Endothelial cell of hepatic sinusoid (primary cell): ENCODE measurements around the gene FYCO1.
"Not testable (repeated sequence)": the region's sequence is repeated elsewhere in the genome, so short reads cannot be mapped to it uniquely, and the experiment has no call there.

Source experiments
- in situ Hi-C: cut with HindIII; loops from 2 replicates; pipeline ENCODE4 v1.10.0; 2017; ENCODE audit warnings: low sequenced_read_pairs

The FYCO1 gene

DNA sequence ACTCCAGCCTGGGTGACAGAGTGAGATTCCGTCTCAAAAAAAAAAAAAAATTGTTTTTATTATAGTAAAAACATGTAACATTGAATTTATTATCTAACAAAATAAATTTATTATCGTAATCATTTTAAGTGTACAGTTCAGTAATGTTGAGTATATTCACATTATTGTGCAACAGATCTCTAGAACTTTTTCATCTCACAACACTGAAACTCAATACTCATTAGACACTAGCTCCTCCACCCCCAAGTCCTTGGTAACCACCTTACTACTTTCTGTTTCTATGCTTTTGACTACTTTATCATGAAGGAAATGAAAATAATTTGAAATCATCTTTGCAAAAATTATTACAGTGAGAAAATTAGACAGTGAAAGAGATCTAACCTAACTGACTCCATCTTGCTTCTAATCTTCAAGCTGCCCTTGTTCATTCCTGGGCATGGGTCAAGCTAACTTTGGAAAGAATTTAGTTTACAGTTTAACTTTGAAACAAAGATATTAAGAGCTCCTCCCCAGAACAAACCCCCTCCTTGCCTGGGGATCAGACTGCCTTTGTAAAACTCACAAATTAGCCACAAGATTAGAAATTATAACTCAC is 15.0 kb upstream of the FYCO1 start:
- in situ Hi-C loops, result no loop called here

DNA sequence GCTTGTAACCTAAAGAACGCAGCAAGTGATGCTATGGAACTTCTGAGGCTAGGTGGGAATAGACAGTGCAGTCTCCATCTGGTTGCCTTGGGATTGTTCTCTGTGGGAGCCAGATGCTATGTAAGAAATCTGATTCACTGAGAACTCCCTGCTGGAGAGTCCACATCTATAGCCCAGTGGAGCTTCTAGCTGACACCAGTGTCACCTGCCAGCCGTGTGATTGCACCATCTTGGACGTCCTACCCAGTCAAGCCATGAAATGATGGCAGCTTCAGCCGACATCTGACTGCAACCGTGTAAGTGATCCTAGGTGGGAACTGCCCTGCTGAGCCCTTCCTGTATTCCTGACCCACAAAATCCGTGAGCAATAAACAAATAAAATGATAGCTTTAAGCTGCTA is 12.4 kb upstream of the FYCO1 start:
- in situ Hi-C loops, result no loop called here

DNA sequence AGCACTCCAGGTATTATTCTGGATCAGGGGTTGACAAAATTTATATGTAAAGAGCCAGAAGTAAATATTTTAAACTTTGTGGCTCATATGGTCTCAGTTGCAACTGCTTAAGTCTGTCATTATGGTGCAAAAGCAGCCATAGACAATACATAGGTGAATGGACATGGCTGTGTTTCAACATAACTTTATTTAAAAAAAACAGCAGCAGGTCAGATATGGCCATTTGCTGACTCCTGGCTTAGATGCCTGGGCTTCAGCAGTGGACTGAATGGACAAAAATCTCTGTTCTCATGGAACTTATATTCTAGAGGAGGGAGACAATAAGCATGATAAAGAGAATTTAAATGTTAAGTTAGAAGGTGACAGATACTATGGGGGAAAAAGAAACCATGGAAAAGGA is 11.7 kb upstream of the FYCO1 start:
- in situ Hi-C loops, result no loop called here

DNA sequence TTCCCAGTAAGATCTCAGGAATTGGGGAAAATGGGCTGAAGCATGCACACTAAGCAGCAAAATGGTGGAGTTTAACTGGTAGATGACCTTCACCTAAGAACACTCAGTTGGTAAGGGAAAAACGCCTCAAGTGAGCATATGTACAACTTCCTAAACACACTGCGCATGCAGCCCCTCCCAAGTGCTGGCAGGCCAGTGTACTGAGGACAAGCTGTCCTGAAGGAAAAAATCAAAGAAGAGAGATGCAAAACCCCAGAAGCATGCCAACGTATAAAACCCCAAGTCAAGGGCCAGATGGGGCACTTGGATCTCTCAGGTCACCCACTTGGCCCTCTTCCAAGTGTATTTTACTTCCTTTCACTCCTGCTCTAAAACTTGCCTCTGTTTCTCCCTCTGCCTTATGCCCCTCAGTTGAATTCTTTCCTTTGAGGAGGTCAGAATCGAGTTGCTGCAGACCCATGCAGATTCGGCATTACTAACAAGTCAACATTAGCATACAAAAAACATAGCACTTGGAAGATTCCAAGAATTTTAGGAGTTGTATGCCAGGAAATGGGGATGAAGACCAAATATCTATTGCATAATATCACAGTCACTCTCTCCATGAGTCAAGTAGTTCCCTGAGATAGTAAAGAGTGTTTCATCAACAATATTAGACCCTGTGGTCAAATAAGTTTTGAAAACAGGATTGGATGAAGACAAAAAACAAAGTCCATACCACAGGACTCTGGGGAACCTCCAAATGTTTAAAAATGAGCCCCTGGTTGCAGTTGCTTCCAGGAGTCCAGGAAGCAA is 10.8 kb upstream of the FYCO1 start:
- in situ Hi-C loops, result no loop called here

DNA sequence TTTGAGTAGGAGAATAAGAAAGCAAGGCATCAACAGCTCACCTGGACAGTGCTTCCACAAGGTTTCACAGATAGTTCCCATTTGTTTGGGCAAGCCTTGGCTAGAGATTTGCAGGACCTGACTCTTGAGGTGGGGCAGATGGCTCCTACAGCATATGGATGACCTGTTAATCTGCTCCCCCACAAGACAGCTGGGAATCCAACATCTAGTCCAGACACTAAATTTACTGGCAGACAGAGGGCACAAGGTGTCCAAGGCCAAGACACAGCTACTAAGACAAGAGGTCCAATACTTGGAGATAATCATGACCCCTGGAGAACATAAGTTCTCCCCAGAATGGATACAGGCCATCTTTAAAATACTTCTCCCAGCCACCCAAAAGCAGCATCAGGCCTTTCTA is 8.1 kb upstream of the FYCO1 start:
- in situ Hi-C loops, result not testable (repeated sequence)

DNA sequence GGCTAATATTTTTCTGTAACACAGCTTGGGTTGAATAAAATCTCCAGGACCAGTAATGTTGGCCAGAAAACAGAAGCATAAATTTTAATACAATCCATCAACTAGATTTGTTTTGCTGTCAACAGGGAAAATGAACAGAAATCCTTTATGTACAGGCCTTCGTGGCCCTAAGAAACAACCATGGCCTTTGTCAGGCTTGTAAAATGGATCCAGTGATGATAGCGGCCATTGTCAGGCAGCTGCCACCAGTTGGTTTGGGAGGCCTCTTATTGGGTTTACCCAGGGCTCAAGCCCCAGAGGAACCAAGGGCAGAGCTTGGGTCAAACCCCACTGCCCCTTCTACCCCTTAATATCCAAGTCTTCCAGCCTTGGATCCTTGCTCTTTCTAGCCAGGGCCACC is 5.6 kb upstream of the FYCO1 start:
- in situ Hi-C loops, result no loop called here

DNA sequence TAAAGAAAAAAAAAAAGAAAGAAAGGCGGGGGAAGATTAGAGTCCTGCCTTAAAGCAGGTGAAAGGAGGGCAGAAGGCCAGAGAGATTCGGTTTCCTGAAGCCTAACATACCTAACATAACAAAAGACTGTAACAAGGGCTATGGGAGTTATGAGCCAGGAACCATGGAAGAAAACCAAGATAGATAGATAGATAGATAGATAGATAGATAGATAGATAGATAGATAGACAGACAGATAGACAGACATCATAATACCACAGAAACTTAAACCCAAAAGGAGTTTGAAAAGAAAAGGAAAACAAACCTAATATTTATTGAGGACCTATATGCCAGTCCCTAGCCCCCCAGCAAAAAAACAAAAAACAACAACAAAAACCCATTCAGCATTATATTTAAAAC is 2.3 kb upstream of the FYCO1 start:
- in situ Hi-C loops, result no loop called here

DNA sequence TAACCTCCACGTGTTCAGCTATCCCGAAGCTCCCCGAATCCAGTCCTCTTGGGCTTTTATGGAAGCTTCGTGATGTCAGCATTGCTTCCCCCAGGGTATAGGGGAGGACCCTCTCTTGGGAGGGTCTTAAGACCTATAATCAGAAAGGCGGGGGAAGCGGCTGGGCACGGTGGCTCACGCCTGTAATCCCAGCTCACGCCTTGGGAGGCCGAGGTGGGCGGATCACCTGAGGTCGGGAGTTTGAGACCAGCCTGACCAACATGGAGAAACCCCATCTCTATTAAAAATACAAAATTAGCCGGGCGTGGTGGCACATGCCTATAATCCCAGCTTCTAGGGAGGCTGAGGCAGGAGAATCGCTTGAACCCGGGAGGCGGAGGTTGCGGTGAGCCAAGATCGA is 1.9 kb upstream of the FYCO1 start:
- in situ Hi-C loops, result not testable (repeated sequence)

DNA sequence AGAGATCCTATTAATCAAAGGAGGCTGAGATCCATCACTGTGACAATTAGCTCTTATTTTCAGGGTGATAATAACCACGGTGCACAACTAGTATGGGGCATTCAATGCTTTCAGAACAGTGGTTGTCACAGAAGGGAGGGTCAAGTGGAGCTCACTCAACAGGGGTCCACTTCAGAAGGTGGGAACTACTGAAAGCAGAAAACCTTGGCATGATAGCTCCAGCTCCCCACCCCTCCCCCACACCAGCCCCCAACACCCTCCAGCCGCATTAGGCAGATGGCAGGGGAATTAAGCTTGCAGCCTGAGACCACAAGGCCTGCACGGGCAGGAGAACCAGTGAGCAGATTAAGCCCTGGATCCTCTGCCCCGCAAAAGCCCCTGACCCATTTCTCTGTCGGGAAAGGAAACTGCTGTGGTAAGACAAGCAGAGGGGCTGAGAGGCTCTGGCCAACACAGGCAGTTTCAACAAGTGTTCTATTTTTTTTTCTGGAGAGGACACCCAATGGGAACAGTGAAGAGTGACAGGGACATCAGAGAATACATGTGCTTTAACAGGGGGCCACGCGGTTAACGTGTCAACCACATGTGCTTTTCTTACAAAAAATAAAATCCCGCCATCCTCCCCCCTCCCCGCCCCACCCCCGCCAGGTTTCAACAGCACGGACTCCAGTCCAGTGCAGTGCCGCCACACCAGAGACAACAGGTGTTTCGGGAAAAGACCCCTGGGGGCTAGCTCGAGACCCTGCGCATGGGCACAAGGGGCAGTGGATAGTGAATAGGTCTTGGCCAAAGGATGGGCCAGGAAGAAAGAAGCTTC is 997 bp downstream of the FYCO1 start:
- in situ Hi-C loops, result no loop called here

DNA sequence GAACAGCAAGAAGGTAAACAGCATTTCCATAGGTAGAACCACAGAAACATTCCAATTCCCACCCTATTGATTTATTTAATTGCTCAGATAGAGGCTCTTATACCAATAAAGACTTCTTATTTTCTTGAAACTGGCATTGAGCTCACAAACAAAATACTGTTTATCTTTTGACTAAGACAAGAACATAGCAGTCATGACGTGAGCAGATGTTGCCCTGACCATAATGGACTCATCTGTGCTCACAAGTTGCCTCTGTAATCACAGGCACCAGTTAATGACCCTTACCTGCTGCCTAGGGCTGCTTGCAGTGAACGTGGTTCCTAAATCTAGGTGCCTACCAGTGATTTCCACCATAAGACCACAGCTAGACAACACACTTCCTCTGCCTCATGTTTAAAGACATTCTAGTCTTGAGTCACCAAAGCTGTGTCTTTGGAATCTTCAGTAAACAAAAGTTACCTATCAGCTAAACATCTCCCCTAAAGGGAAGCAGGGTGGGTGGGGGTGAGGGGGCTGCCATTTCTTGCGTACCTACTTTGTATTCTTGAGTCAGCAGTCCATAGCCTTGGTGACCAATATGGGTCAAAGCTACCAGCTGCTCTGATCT is 2.1 kb downstream of the FYCO1 start:
- in situ Hi-C loops, result no loop called here

DNA sequence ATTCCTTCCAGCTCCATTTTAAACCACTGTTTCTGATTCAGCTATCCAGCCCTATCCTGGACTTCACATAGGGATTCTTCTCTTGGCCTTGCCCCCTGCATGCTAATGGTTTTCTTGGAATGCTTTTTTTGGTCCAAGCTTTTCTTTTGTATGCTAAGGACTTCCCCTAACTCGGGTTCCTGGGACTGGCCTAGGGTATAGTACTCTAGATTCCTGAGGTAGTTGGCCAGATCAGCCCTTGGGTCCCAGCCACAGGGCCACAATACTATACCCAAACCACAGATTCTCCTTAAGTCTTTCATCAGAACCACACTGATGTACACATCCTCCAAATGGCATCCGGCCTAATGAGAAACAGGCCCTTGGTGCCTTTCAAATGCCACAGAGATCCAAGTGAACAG is 2.8 kb downstream of the FYCO1 start:
- in situ Hi-C loops, result no loop called here

DNA sequence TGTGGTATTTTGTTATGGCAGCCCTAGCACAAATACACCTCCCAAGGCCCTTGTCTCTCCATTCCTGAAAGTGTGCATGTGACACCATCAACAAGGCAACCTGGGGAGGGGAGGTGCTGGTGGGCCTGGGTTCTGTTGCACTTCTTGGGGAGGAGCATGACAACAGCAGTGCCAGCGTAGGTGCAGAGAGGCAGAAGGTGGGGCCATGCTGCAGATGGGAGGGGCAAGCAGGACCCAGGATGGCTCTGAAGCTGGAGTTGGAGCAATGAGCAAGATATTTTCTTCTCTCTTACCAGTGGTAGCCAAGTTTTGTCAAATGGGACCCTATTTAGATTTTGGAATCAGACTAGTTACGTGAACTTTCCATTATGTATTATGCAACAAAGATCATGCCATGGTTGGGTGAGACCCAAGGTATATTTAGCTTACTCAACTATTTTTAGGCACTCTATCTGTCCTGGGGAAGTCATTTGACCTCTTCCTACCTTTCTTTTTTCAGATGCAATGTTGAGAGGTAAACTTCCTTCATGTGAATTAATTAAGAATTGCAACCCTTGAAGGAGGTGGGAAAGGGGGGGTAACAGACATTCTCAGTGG is 3.4 kb downstream of the FYCO1 start:
- in situ Hi-C loops, result no loop called here

DNA sequence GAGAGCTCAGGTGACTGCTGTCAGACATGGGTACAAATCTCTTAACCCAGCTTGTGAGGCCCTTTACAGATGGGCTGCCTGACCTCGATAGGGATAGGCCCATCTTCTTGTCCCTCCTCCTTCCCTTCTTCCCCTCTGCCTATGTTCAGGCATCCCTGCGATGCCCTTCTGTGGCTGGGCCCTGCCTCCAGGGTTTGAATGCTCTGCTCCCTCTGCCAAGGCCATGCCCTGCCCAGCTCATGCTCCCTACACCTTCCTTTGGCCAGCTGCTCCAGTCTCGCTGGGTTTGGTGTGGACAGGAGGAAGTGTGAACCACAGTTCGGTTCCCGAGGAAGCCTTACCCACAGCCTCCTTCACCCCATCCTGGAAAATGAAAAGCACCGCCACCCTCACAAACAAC is 4.3 kb downstream of the FYCO1 start:
- in situ Hi-C loops, result no loop called here

DNA sequence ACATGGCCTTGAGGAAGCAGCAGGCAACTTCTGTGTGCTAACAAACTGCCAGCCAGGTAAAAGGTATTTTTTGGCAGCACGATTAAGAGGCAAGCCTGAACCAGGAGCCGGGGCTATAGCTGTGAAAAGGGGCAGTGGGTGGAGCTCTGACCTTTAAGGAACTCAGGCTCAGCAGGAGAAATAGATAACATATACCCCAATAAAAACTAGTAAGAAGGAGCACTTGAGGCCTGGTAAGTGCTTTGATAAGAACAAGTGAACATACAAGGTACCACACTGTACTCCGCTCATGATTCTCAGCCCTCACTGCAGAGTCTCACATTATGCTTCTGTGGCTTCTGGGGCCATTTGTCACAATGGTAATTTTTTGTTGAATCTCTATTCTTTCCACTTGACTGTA is 5.4 kb downstream of the FYCO1 start:
- in situ Hi-C loops, result no loop called here

DNA sequence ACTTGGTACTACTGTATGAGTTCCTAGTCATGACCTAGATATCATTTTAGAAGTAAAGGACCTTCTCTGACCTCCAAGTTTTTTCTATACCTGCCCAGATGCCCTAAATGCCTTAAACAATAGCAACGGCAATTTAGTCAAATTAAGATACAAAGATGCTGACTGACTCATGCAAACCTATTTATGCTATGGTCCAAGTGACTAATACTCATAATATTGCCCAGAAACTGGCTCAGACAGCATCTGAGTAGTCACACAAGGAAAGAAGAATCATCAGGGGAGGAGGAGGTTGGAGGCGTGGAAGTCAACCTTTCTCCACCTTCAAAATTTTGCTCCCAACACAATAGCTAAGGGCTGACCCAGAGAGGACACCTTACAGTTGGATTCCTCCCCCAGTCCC is 6.8 kb downstream of the FYCO1 start:
- in situ Hi-C loops, result no loop called here

DNA sequence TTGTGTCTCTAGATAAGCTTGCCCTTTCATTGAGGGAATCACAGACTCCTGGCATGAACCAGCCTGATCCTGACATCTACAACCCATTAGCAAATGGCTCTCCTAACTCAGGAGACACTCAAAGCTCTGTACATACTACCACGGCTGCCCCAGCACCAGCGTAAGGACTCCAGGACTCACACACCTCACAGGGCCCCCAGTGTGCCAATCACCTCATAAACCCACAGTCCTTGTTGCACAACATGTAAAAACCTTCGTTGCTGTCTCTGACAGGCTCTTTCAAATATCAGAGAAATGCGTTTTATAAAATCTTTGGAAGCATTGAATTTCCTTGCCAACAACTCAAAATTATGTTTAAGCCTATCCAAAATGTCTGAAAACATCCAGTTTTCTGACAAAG is 7.3 kb downstream of the FYCO1 start:
- in situ Hi-C loops, result no loop called here

DNA sequence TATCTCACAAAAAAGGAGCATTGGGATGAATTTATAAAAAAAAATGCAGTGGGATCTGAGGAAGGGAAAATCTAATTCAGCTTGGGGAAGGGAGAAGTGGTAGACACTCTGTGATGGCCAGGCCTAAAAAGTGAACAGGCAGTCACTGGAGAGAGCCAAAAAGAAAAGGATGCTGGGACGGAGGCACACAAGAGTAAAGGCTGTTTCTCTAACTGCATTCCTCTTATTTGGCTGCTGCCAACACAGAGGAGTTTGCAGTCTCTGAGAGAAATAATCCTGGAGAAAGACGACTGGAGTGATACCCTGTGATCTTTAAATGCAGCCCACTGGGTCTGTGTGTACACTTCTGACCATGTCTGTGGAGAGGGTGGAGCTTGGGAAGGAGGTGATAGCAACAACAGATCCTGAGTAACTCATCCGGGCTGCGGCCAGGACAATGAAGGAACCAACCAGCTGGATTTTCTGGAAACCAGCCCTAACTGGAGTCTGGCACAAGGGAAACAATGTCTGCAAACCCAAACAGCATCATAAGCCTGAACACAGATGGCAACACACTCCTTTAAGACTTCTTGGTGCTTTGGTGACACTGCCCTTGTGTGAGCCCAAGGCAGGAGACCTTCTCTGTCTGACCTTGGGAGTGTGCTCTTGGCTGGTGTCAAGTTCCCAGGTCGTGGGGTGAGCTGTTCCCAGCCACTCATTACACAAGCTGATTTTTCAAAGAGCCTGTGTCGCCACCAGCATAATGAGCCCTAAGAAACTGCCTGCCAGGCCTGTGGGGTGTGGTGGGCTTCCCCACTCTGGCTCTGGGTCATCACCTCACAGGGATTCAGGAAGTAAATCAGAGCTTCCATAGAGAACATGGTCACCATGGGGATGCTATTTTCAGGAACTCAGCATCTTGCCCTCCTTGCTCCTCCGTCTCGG is 8.0 kb downstream of the FYCO1 start:
- in situ Hi-C loops, result no loop called here

DNA sequence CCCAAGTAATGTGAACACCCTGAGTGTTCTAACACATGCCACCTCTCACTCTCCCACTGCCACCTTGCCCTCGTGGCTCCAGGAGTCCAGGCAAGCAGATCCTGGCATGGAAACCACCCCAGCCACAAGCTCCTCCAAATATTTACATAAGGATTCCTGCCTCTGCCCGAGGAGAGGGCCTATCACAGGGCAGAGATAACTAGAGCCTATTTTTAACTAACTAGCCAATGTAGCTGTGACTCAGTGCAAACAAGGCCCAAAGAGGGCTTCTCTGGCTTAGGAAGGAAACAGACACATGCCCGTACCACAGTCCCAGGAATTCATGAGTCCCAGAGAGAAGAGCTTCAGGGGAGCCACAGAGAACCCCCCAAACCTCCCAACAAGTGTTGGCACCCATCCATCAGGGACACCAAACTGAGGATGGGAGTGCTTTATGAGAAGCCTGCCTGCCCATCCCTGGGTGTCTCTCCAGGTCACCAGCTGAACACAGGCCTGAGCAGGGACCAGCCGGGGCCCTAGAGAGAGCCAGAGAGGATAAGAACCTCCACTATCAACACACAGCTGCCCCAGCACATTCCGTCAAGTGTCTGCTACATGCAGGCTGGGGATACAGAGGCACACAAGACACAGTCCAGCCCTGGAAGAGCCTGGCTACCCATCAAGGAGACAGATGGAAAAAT is 9.2 kb downstream of the FYCO1 start:
- in situ Hi-C loops, result no loop called here

DNA sequence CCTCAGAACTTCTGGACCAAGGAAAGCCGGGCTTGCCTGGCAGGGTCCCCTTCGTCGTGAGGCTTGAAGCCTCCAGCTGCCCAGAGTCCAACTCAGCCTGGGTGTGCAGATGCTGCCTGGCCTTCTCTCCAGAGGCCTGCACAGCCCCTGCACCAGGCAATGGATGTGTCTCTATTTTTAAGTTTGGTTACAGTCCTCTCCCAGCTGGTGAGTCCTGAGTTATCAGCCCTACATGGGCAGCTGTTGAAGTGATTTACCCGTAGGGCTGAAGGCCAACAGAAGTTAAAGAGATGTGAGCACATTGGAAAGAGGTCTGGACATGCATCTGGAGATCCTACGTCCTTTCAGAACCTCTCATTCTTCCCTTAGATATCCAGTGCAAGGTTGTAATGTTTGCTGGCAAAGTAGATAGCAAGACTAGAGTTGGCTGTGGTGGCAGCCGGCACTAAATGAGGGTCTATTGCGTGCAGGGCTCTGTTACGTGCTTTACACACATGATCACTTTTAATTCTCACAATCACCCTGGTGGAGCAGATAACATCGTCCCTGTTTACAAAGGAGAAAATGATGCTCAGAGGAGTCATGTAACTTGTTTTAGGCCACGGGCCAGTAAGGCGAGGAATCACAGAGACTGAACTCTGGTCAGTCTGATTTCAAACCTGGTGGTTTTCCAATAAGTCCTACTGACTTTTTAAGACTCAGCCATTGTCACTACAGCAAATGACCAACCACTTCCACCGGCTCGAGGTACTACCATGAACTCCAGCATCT is 9.9 kb downstream of the FYCO1 start:
- in situ Hi-C loops, result no loop called here
